Measurements from ENCODE around the gene TNFRSF4.
"Not testable (repeated sequence)": the region's sequence is repeated elsewhere in the genome, so short reads cannot be mapped to it uniquely, and the experiment has no call there.

TNFRSF4 gene

GRCh38 chr1:1253972-1254666 lies 40.2 kb upstream of the TNFRSF4 start:
- no peak for DNase-seq (ENCODE audit: low read depth, low spot score)
- CTCF ChIA-PET: interaction anchor here (0.8 to 1.1 kb wide), 2 partner anchors 132 to 133 kb away, joined by 3 read pairs; no protein-coding TSS in a partner anchor
- no peak for TF ChIP-seq CTCF (IDR thresholded peaks at IDR 0.05; ENCODE audit: insufficient read depth, low read length, missing control alignments)
- H3K4me3 ChIP-seq (ENCODE audit: low read depth, low read length): no peak overlapping the region
- POLR2A ChIA-PET: no interaction called here

GRCh38 chr1:1253314-1253713 lies 39.4 kb upstream of the TNFRSF4 start:
- ChIA-PET CTCF (interaction anchor here (4.1 kb wide), 1 partner anchor 131 kb away, joined by 37 read pairs; no protein-coding TSS in a partner anchor), POLR2A (no interaction called here)
- H3K4me3 ChIP-seq (ENCODE audit: low read depth, low read length): no peak overlapping the region
- TF ChIP-seq CTCF (IDR thresholded peaks at IDR 0.05; ENCODE audit: insufficient read depth, low read length, missing control alignments): no peak
- DNase-seq (ENCODE audit: low read depth, low spot score): no peak

- CTCF ChIA-PET: interaction anchor here (0.7 to 4.1 kb wide), 9 partner anchors 9 to 270 kb away, joined by 3 to 37 read pairs (median 4); partner anchors contain the start of gene C1orf159
- POLR2A ChIA-PET: no interaction called here
- no peak for DNase-seq (ENCODE audit: low read depth, low spot score)
- H3K4me3 ChIP-seq (ENCODE audit: low read depth, low read length): no peak overlapping the region
- no peak for TF ChIP-seq CTCF (IDR thresholded peaks at IDR 0.05; ENCODE audit: insufficient read depth, low read length, missing control alignments)
Observed at GRCh38 chr1:1250786-1251284, 36.9 kb upstream of the TNFRSF4 start.

- DNase-seq (ENCODE audit: low read depth, low spot score); H3K4me3 ChIP-seq (ENCODE audit: low read depth, low read length); POLR2A ChIA-PET; CTCF ChIA-PET: not testable (repeated sequence)
Observed at GRCh38 chr1:1248009-1248913, 34.3 kb upstream of the TNFRSF4 start.

- CTCF ChIA-PET: no interaction called here
- no peak for DNase-seq (ENCODE audit: low read depth, low spot score)
- H3K4me3 ChIP-seq (ENCODE audit: low read depth, low read length): no peak overlapping the region
- POLR2A ChIA-PET: no interaction called here
- TF ChIP-seq CTCF (IDR thresholded peaks at IDR 0.05; ENCODE audit: insufficient read depth, low read length, missing control alignments): no peak
Observed at GRCh38 chr1:1247341-1247913, 33.5 kb upstream of the TNFRSF4 start.

- H3K4me3 ChIP-seq (ENCODE audit: low read depth, low read length): no peak within 1 kb of the TSS
- TF ChIP-seq CTCF (IDR thresholded peaks at IDR 0.05; ENCODE audit: insufficient read depth, low read length, missing control alignments): no peak
- ChIA-PET POLR2A (interaction anchor here (0.7 kb wide), 1 partner anchor 18 kb away, joined by 4 read pairs; no protein-coding TSS in a partner anchor), CTCF (no interaction called here)
- DNase-seq (ENCODE audit: low read depth, low spot score): no peak
Observed at GRCh38 chr1:1246577-1247340, 32.8 kb upstream of the TNFRSF4 start, which contains the start of gene C1QTNF12. C1QTNF12 (minus strand) TSS chr1:1246722; CDS start chr1:1246690, 32 bp downstream.
